ENCODE results near the gene KIF2A.

The KIF2A gene

DNA sequence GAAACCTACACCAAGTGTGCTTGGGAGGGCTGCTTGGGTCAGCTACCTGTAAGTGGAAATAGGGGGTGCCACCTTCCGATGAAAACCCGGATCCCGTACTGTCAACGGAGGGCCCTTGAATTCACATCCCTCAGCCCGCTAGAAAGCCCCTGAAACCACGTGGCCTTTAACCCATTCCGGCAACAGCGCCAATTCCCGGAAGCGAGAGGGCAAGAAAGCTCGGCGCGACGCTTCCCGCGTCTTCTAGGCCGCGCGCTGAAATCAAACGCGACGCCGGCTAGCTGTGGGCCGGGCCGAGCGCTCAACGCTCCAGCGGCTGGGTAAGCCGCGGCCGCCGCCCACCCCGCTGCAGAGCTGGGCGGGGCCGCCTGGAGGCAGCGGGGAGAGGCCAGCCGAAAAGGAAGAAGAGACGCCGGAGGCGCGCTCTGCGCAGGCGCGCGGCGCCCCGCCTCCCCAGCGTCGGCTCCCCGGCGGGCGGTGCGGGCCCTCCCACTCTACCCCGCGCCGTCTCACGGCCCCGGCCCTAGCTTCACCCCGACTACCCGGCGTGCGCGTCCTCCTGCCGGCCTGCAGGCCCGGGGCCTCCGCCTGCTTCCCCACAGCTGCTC is at the start of gene KIF2A:
TSS of gene KIF2A (plus strand) at position 492 of the 608 bp plus-strand sequence. CDS start 267 bp downstream, outside the sequence.
- peak; percentile 93 for DNase-seq (ENCODE audit: low read depth)
- peak within 1 kb of the TSS; percentile 86 for H3K4me3 ChIP-seq (ENCODE audit: low read depth, low read length)
- TF ChIP-seq, protein P1, sequence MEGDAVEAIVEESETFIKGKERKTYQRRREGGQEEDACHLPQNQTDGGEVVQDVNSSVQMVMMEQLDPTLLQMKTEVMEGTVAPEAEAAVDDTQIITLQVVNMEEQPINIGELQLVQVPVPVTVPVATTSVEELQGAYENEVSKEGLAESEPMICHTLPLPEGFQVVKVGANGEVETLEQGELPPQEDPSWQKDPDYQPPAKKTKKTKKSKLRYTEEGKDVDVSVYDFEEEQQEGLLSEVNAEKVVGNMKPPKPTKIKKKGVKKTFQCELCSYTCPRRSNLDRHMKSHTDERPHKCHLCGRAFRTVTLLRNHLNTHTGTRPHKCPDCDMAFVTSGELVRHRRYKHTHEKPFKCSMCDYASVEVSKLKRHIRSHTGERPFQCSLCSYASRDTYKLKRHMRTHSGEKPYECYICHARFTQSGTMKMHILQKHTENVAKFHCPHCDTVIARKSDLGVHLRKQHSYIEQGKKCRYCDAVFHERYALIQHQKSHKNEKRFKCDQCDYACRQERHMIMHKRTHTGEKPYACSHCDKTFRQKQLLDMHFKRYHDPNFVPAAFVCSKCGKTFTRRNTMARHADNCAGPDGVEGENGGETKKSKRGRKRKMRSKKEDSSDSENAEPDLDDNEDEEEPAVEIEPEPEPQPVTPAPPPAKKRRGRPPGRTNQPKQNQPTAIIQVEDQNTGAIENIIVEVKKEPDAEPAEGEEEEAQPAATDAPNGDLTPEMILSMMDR (conservative IDR thresholded peaks at IDR 0.05; ENCODE audit: low read depth, low read length) = peak; percentile 9

- TF ChIP-seq, protein P1 (conservative IDR thresholded peaks at IDR 0.05; ENCODE audit: low read depth, low read length) = no peak
- H3K4me3 ChIP-seq (ENCODE audit: low read depth, low read length) = no peak overlapping the region
These were observed 49.0 kb upstream of the KIF2A start for GRCh38 chr5:62257020-62257367.

GRCh38 chr5:62258654-62259053 is 47.4 kb upstream of the KIF2A start:
- DNase-seq (ENCODE audit: low read depth) = no peak
- TF ChIP-seq, protein P1 (conservative IDR thresholded peaks at IDR 0.05; ENCODE audit: low read depth, low read length) = no peak
- H3K4me3 ChIP-seq (ENCODE audit: low read depth, low read length) = no peak overlapping the region

More at GRCh38 chr5:62257020-62257367, 49.0 kb upstream of the KIF2A start:
- DNase-seq (ENCODE audit: low read depth) = no peak

- H3K4me3 ChIP-seq (ENCODE audit: low read depth, low read length) = no peak overlapping the region
- TF ChIP-seq, protein P1 (conservative IDR thresholded peaks at IDR 0.05; ENCODE audit: low read depth, low read length) = no peak
- peak; percentile 34 for DNase-seq (ENCODE audit: low read depth)
These were observed 46.2 kb upstream of the KIF2A start for GRCh38 chr5:62259699-62260250.

- H3K4me3 ChIP-seq (ENCODE audit: low read depth, low read length) = no peak overlapping the region
- TF ChIP-seq, protein P1 (conservative IDR thresholded peaks at IDR 0.05; ENCODE audit: low read depth, low read length) = no peak
- no peak for DNase-seq (ENCODE audit: low read depth)
These were observed 45.5 kb upstream of the KIF2A start for GRCh38 chr5:62260513-62260912.

- TF ChIP-seq, protein P1 (conservative IDR thresholded peaks at IDR 0.05; ENCODE audit: low read depth, low read length) = no peak
- no peak for DNase-seq (ENCODE audit: low read depth)
- no peak overlapping the region for H3K4me3 ChIP-seq (ENCODE audit: low read depth, low read length)
These were observed 42.6 kb upstream of the KIF2A start for GRCh38 chr5:62263401-62263800.

DNA sequence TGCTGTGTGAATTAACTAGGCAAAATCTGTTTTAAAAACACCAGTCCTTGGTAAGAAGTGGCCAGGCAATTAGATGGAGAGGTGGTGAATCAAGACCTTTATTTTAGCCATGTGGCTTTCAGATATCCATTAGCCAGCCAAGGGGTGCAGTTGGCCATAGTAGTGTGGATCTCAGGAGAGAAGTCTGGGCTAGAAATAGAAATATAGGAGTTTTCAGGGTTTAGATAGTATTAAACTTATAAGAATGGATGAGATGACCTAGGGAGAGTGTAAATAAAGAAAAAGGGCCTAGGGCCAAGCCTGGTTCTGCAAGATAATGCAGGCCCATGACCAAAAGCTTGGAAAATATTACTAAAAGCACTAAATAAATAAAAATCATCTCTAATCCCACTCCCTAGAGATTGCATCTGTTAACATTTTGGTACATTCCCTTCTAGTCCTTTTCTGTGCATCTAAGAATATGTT is 40.3 kb upstream of the KIF2A start:
- no peak for DNase-seq (ENCODE audit: low read depth)
- H3K4me3 ChIP-seq (ENCODE audit: low read depth, low read length) = no peak overlapping the region
- TF ChIP-seq, protein P1 (conservative IDR thresholded peaks at IDR 0.05; ENCODE audit: low read depth, low read length) = no peak

Data from choroid plexus epithelial cell (primary cell).